Neural crest cell (in vitro differentiated cells): ENCODE measurements around the gene ULK4. TPM values are rescaled to one million over a fixed set of nuclear protein-coding genes. Genes with fewer than 3 reads are reported as not detected.

Experiments used
- DNase-seq: peaks from one replicate; pipeline ENCODE4 v3.0.0; 2021; ENCODE audit warnings: low read depth, mixed read lengths, low spot score
- H3K27ac Mint-ChIP-seq: one replicate; pipeline ENCODE4 v1.8.0; 2021; ENCODE audit warnings: mild to moderate bottlenecking, mixed read lengths; ENCODE audit not compliant: unreplicated experiment
- H3K27me3 Mint-ChIP-seq: 2 replicates; pipeline ENCODE4 v1.8.0; 2021; ENCODE audit warnings: low read depth, mild to moderate bottlenecking, mixed read lengths
- H3K36me3 Mint-ChIP-seq: 2 replicates; pipeline ENCODE4 v1.8.0; 2021; ENCODE audit warnings: low read depth, mild to moderate bottlenecking, mixed read lengths
- H3K4me1 Mint-ChIP-seq: 2 replicates; pipeline ENCODE4 v1.8.0; 2021; ENCODE audit warnings: mixed read lengths
- H3K4me3 Mint-ChIP-seq: one replicate; pipeline ENCODE4 v1.8.0; 2021; ENCODE audit warnings: mild to moderate bottlenecking, mixed read lengths
- H3K9me3 Mint-ChIP-seq: 2 replicates; pipeline ENCODE4 v1.8.0; 2021; ENCODE audit warnings: mixed read lengths
- CTCF ChIP-seq: fragments of 200-600 bp; sonication (generic); conservative IDR thresholded peaks from 2 replicates; pipeline ENCODE4 v1.5.0; 2021; ENCODE audit warnings: antibody characterized with exemption, mild to moderate bottlenecking
- total RNA-seq: library from RNA; stranded (reverse); gene quantifications from 2 replicates; pipeline ENCODE4 v1.2.1, GENCODE V29; 2021

The ULK4 gene
- total RNA-seq, 1 donor from 2014 or later = 10.2 TPM

DNA sequence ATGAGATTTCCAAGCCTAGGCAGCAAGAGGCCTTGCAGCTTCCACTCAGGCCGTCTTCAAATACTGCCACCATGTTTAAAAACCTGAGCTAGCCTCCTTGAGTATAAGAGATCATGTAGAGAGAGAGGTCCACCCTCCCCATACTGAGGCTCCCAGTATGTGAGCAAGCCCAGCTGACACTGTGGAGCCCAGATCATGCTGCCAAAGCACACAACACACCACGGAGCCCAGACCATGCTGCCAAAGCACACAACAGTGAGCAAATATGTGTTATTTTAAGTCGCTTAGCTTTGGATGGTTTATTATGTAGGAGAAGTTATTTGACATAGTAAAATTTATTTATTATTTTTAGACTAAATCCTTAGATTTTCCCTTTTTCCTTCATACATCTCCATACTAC is 428.9 kb downstream of the ULK4 start:
- Mint-ChIP-seq H3K36me3 (no peaks in the 10 kb centered on the region), H3K27ac (no peak overlapping the region), H3K9me3 (no peaks in the 10 kb centered on the region), H3K4me1 (peaks cover 2% of the 10 kb centered on the region), H3K27me3 (no peaks in the 10 kb centered on the region), H3K4me3 (no peak overlapping the region)
- no peak for TF ChIP-seq CTCF
- DNase-seq = no peak

GRCh38 chr3:41526995-41527573 is 434.8 kb downstream of the ULK4 start:
- Mint-ChIP-seq H3K36me3 (no peaks in the 10 kb centered on the region), H3K4me1 (peaks cover 9% of the 10 kb centered on the region), H3K27me3 (no peaks in the 10 kb centered on the region), H3K4me3 (no peak overlapping the region), H3K27ac (no peak overlapping the region), H3K9me3 (no peaks in the 10 kb centered on the region)
- no peak for TF ChIP-seq CTCF
- DNase-seq = no peak

- H3K9me3 Mint-ChIP-seq = peaks cover under 1% of the 10 kb centered on the region
- no peak overlapping the region for H3K4me3 Mint-ChIP-seq
- peak overlapping the region; percentile 13 for H3K27ac Mint-ChIP-seq
- TF ChIP-seq CTCF = no peak
- H3K27me3 Mint-ChIP-seq = no peaks in the 10 kb centered on the region
- H3K36me3 Mint-ChIP-seq = no peaks in the 10 kb centered on the region
- H3K4me1 Mint-ChIP-seq = peaks cover 9% of the 10 kb centered on the region
- no peak for DNase-seq
Observed at GRCh38 chr3:41525303-41526064, 436.4 kb downstream of the ULK4 start.

DNA sequence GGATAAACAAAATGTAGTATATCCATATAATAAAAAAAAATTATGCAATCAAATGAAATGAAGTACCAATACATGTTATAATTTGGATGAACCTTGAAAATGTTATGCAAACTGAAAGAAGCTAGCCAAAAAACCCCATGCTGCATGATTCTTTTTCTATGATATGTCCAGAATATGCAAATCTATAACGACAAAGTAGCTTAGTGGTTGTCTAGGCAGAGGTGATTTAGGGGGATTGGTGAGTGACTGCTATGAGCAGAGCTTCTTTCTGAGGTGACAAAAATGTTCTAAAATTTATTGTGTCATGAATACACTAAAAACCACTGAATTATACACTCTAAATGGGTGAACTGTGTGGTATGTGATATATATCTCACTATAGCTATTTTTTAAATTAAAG is 438.0 kb downstream of the ULK4 start:
- H3K27me3 Mint-ChIP-seq = no peaks in the 10 kb centered on the region

GRCh38 chr3:41522612-41523011 is 439.3 kb downstream of the ULK4 start:
- peaks cover 4% of the 10 kb centered on the region for H3K9me3 Mint-ChIP-seq
- no peaks in the 10 kb centered on the region for H3K36me3 Mint-ChIP-seq
- H3K27me3 Mint-ChIP-seq = no peaks in the 10 kb centered on the region
- no peak for TF ChIP-seq CTCF
- peaks cover 12% of the 10 kb centered on the region for H3K4me1 Mint-ChIP-seq
- no peak for DNase-seq
- H3K4me3 Mint-ChIP-seq = no peak overlapping the region
- H3K27ac Mint-ChIP-seq = no peak overlapping the region

More for the DNA sequence above, 438.0 kb downstream of the ULK4 start:
- H3K4me3 Mint-ChIP-seq = no peak overlapping the region
- H3K27ac Mint-ChIP-seq = no peak overlapping the region
- DNase-seq = no peak
- no peak for TF ChIP-seq CTCF
- H3K36me3 Mint-ChIP-seq = no peaks in the 10 kb centered on the region
- peaks cover 9% of the 10 kb centered on the region for H3K4me1 Mint-ChIP-seq
- H3K9me3 Mint-ChIP-seq = peaks cover 4% of the 10 kb centered on the region
